H1 (cell line): ENCODE measurements around the gene NDUFA1. TPM values are rescaled to one million over a fixed set of nuclear protein-coding genes. Genes with fewer than 3 reads are reported as not detected.

ENCODE experiments used
- ASH2L ChIP-seq: fragments of 200-600, 300-600 bp; sonication (generic); IDR thresholded peaks from one replicate; pipeline ENCODE4 v1.7.1; 2017; ENCODE audit warnings: low read length
- BCL11A ChIP-seq, 2 experiments: IDR thresholded peaks; one replicate each; pipeline ENCODE4 v1.6.1; 2011; ENCODE audit warnings: low read depth in 2 of 2, low read length in 2 of 2, mild to moderate bottlenecking in 2 of 2
- CHD2 ChIP-seq: IDR thresholded peaks from 2 replicates; pipeline ENCODE4 v1.6.1; 2012; ENCODE audit warnings: low read length, improper control_type of control experiment
- CTBP2 ChIP-seq: IDR thresholded peaks from 2 replicates; pipeline ENCODE4 v1.7.0; 2011; ENCODE audit warnings: borderline replicate concordance, mild to moderate bottlenecking, moderate library complexity, mixed read lengths, low read length; ENCODE audit not compliant: insufficient read depth, insufficient read length
- JUN ChIP-seq: IDR thresholded peaks from 2 replicates; pipeline ENCODE4 v1.6.1; 2011; ENCODE audit warnings: low read depth, mild to moderate bottlenecking, improper control_type of control experiment, low read length
- PHF8 ChIP-seq: fragments of 200-600 bp; sonication (generic); conservative IDR thresholded peaks from 2 replicates; pipeline ENCODE4 v1.7.1; 2012; ENCODE audit warnings: low read depth, mild to moderate bottlenecking, inconsistent platforms, low read length, moderate library complexity
- RBBP5 ChIP-seq: IDR thresholded peaks from 2 replicates; pipeline ENCODE4 v1.7.1; 2012; ENCODE audit warnings: low read depth, mild to moderate bottlenecking, inconsistent platforms, low read length, moderate library complexity, borderline replicate concordance
- YY1 ChIP-seq: IDR thresholded peaks from 2 replicates; pipeline ENCODE4 v1.6.1; 2011; ENCODE audit warnings: low read depth, mild to moderate bottlenecking, low read length
- polyA plus RNA-seq, 7 experiments: library from polyadenylated mRNA; depleted of rRNA in 3 of 7; stranded (reverse) in 5 of 7; unstranded in 2 of 7; fragments of >200 nt in 5 of 7; fragments of 200-250 nt in 2 of 7; gene quantifications; 1 replicate in 5 of 7; 2 replicates in 1 of 7; 4 replicates in 1 of 7; pipeline versions ENCODE4 v1.2.1 to v1.2.3, GENCODE V29; 2011 to 2013; ENCODE audit warnings: missing spikeins in 2 of 7, mixed read lengths in 2 of 7
- total RNA-seq: library from RNA; stranded (reverse); fragmentation: NEBNext Ultra II Directional; extraction: Animal tissue kit (Norgen Biotek cat#: 25700); gene quantifications from 2 replicates; pipeline ENCODE4 v1.2.1, GENCODE V29; 2021
- TF ChIP-seq, protein P1 (sequence below): fragments of 300-600 bp; sonication (generic); IDR thresholded peaks from 2 replicates; pipeline ENCODE4 v1.7.1; 2012; ENCODE audit warnings: low read length, moderate library complexity, mild to moderate bottlenecking, inconsistent platforms; ENCODE audit not compliant: insufficient replicate concordance

NDUFA1 gene
- total and polyA plus RNA-seq, 2 of the 8 experiments (the other 6 are each of a cell fraction or from before 2014, with no cell fraction given), result 65.6 to 69.7 TPM

DNA sequence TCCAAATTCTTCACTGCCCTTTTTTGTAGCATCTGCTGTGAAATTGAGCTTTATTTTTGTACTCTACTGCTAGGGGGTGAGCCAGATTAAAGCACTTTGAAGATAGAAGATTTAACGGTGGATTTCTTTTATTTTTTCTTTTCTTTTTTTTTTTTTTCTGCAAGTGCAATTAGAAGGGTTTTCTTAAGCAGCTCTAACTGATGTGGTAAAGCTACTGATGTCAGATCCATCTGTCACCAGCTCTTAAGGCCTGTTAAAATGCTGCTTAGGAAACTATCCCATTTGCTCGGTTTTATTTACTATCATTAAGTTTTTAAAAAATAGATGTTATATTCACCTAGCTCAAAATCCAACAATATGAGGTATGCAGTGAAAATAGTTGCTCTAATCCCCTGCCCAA is 7.1 kb downstream of the NDUFA1 start (continued):
- TF ChIP-seq, protein P1, sequence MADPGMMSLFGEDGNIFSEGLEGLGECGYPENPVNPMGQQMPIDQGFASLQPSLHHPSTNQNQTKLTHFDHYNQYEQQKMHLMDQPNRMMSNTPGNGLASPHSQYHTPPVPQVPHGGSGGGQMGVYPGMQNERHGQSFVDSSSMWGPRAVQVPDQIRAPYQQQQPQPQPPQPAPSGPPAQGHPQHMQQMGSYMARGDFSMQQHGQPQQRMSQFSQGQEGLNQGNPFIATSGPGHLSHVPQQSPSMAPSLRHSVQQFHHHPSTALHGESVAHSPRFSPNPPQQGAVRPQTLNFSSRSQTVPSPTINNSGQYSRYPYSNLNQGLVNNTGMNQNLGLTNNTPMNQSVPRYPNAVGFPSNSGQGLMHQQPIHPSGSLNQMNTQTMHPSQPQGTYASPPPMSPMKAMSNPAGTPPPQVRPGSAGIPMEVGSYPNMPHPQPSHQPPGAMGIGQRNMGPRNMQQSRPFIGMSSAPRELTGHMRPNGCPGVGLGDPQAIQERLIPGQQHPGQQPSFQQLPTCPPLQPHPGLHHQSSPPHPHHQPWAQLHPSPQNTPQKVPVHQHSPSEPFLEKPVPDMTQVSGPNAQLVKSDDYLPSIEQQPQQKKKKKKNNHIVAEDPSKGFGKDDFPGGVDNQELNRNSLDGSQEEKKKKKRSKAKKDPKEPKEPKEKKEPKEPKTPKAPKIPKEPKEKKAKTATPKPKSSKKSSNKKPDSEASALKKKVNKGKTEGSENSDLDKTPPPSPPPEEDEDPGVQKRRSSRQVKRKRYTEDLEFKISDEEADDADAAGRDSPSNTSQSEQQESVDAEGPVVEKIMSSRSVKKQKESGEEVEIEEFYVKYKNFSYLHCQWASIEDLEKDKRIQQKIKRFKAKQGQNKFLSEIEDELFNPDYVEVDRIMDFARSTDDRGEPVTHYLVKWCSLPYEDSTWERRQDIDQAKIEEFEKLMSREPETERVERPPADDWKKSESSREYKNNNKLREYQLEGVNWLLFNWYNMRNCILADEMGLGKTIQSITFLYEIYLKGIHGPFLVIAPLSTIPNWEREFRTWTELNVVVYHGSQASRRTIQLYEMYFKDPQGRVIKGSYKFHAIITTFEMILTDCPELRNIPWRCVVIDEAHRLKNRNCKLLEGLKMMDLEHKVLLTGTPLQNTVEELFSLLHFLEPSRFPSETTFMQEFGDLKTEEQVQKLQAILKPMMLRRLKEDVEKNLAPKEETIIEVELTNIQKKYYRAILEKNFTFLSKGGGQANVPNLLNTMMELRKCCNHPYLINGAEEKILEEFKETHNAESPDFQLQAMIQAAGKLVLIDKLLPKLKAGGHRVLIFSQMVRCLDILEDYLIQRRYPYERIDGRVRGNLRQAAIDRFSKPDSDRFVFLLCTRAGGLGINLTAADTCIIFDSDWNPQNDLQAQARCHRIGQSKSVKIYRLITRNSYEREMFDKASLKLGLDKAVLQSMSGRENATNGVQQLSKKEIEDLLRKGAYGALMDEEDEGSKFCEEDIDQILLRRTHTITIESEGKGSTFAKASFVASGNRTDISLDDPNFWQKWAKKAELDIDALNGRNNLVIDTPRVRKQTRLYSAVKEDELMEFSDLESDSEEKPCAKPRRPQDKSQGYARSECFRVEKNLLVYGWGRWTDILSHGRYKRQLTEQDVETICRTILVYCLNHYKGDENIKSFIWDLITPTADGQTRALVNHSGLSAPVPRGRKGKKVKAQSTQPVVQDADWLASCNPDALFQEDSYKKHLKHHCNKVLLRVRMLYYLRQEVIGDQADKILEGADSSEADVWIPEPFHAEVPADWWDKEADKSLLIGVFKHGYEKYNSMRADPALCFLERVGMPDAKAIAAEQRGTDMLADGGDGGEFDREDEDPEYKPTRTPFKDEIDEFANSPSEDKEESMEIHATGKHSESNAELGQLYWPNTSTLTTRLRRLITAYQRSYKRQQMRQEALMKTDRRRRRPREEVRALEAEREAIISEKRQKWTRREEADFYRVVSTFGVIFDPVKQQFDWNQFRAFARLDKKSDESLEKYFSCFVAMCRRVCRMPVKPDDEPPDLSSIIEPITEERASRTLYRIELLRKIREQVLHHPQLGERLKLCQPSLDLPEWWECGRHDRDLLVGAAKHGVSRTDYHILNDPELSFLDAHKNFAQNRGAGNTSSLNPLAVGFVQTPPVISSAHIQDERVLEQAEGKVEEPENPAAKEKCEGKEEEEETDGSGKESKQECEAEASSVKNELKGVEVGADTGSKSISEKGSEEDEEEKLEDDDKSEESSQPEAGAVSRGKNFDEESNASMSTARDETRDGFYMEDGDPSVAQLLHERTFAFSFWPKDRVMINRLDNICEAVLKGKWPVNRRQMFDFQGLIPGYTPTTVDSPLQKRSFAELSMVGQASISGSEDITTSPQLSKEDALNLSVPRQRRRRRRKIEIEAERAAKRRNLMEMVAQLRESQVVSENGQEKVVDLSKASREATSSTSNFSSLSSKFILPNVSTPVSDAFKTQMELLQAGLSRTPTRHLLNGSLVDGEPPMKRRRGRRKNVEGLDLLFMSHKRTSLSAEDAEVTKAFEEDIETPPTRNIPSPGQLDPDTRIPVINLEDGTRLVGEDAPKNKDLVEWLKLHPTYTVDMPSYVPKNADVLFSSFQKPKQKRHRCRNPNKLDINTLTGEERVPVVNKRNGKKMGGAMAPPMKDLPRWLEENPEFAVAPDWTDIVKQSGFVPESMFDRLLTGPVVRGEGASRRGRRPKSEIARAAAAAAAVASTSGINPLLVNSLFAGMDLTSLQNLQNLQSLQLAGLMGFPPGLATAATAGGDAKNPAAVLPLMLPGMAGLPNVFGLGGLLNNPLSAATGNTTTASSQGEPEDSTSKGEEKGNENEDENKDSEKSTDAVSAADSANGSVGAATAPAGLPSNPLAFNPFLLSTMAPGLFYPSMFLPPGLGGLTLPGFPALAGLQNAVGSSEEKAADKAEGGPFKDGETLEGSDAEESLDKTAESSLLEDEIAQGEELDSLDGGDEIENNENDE, result no peak
- no peak for TF ChIP-seq JUN
- TF ChIP-seq ASH2L, result no peak
- TF ChIP-seq BCL11A (IDR thresholded peaks at IDR 0.05; ENCODE audit: low read depth in 2 of 2, low read length in 2 of 2), result no peak
- TF ChIP-seq PHF8, result no peak
- TF ChIP-seq CTBP2, result no peak
- no peak for TF ChIP-seq YY1
- TF ChIP-seq CHD2, result no peak
- no peak for TF ChIP-seq RBBP5
